ENCODE results near the gene TPRG1L. TPM values are rescaled to one million over a fixed set of nuclear protein-coding genes. Genes with fewer than 3 reads are reported as not detected.

The TPRG1L gene
- total and polyA plus RNA-seq, 7 donors: 33.9 to 66.4 (median 40.2) TPM

- WGBS, 3 donors: 35 to 49% (median 36%) methylated on average over 24 to 27 of the region's 27 CpGs
- intact Hi-C loops (cut with DNase I): no loop called here
- no peak for DNase-seq
Measured at GRCh38 chr1:3577711-3578432, 46.9 kb upstream of the TPRG1L start.

GRCh38 chr1:3578433-3578805, 46.4 kb upstream of the TPRG1L start:
- ATAC-seq (peak in 2 of 4 donors; percentile 5 to 8), DNase-seq (no peak)
- Histone ChIP-seq H3K27ac (no peak overlapping the region), H3K36me3 (ENCODE audit: insufficient read depth in 1 of 2, low read depth in 1 of 2) (no peaks in the 10 kb centered on the region), H3K4me1 (no peaks in the 10 kb centered on the region), H3K9me3 (no peaks in the 10 kb centered on the region), H3K4me3 (no peak overlapping the region), H3K27me3 (ENCODE audit: insufficient read depth in 3 of 3, low read length in 2 of 3) (peaks cover 0 to 31% (median 2%) of the 10 kb centered on the region in 3 donors)
- 35 to 62% (median 41%) methylated on average over 8 of the region's 8 CpGs for WGBS, 3 donors
- TF ChIP-seq, protein P1, sequence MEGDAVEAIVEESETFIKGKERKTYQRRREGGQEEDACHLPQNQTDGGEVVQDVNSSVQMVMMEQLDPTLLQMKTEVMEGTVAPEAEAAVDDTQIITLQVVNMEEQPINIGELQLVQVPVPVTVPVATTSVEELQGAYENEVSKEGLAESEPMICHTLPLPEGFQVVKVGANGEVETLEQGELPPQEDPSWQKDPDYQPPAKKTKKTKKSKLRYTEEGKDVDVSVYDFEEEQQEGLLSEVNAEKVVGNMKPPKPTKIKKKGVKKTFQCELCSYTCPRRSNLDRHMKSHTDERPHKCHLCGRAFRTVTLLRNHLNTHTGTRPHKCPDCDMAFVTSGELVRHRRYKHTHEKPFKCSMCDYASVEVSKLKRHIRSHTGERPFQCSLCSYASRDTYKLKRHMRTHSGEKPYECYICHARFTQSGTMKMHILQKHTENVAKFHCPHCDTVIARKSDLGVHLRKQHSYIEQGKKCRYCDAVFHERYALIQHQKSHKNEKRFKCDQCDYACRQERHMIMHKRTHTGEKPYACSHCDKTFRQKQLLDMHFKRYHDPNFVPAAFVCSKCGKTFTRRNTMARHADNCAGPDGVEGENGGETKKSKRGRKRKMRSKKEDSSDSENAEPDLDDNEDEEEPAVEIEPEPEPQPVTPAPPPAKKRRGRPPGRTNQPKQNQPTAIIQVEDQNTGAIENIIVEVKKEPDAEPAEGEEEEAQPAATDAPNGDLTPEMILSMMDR (IDR thresholded peaks at IDR 0.05): no peak
- intact Hi-C loops (cut with DNase I): no loop called here

More at GRCh38 chr1:3577711-3578432, 46.9 kb upstream of the TPRG1L start:
- TF ChIP-seq, protein P1 (IDR thresholded peaks at IDR 0.05): no peak
- no peaks in the 10 kb centered on the region for H3K9me3 ChIP-seq
- no peaks in the 10 kb centered on the region for H3K36me3 ChIP-seq (ENCODE audit: insufficient read depth in 1 of 2, low read depth in 1 of 2)
- no peaks in the 10 kb centered on the region for H3K4me1 ChIP-seq
- H3K27me3 ChIP-seq (ENCODE audit: insufficient read depth in 3 of 3, low read length in 2 of 3): peaks cover 0 to 29% (median 2%) of the 10 kb centered on the region in 3 donors
- no peak overlapping the region for H3K4me3 ChIP-seq
- H3K27ac ChIP-seq: no peak overlapping the region
- peak; percentile 53 to 72 (median 56) for ATAC-seq

DNA sequence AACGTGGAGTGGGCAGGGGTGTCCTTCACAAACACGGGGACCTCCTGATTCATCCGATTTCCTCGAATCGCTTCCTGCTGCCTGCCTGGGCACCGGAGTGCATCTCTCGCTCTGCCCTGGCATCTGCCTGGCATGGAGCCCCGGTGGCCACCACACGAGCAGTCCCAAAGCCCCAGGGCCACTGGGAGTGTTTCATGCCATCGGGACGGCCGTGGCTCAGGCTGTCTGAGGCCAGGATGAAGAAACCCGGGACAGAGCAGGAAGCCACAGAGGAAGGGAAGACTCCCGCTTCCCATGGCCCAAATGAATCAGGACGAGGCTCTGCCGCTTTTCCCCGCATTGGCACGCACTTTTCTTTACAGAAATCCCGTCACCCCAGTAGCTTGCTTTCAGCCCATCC, 45.9 kb upstream of the TPRG1L start:
- TF ChIP-seq, protein P1 (IDR thresholded peaks at IDR 0.05): no peak

GRCh38 chr1:3579626-3580025, 45.2 kb upstream of the TPRG1L start:
- H3K9me3 ChIP-seq: no peaks in the 10 kb centered on the region
- TF ChIP-seq, protein P1 (IDR thresholded peaks at IDR 0.05): no peak
- 83 to 84% (median 84%) methylated on average over 12 to 16 of the region's 16 CpGs for WGBS, 3 donors
- H3K27me3 ChIP-seq (ENCODE audit: insufficient read depth in 3 of 3, low read length in 2 of 3): peaks cover 0 to 31% (median 2%) of the 10 kb centered on the region in 3 donors
- intact Hi-C loops (cut with DNase I): no loop called here
- H3K4me3 ChIP-seq: no peak overlapping the region
- H3K4me1 ChIP-seq: no peaks in the 10 kb centered on the region
- H3K36me3 ChIP-seq (ENCODE audit: insufficient read depth in 1 of 2, low read depth in 1 of 2): no peaks in the 10 kb centered on the region
- ATAC-seq: no peak
- DNase-seq: no peak
- no peak overlapping the region for H3K27ac ChIP-seq

More for the DNA sequence above, 45.9 kb upstream of the TPRG1L start:
- Histone ChIP-seq H3K27ac (no peak overlapping the region), H3K36me3 (ENCODE audit: insufficient read depth in 1 of 2, low read depth in 1 of 2) (no peaks in the 10 kb centered on the region), H3K4me1 (no peaks in the 10 kb centered on the region), H3K27me3 (ENCODE audit: insufficient read depth in 3 of 3, low read length in 2 of 3) (peaks cover 0 to 31% (median 2%) of the 10 kb centered on the region in 3 donors), H3K9me3 (no peaks in the 10 kb centered on the region), H3K4me3 (no peak overlapping the region)
- DNase-seq: no peak
- intact Hi-C loops (cut with DNase I): no loop called here
- 41 to 55% (median 54%) methylated on average over 19 of the region's 19 CpGs for WGBS, 3 donors
- ATAC-seq: no peak

Data from psoas muscle (tissue), 8 donors.